ENCODE results near the gene FGD3. TPM values are rescaled to one million over a fixed set of nuclear protein-coding genes. Genes with fewer than 3 reads are reported as not detected.

FGD3 gene
- total and polyA plus RNA-seq, 2 of the 8 experiments (the other 6 are each of a cell fraction or from before 2014, with no cell fraction given) = 1.4 to 1.9 TPM

GRCh38 chr9:93023521-93023815, 76.1 kb downstream of the FGD3 start (continued):
- TF ChIP-seq, protein P1, sequence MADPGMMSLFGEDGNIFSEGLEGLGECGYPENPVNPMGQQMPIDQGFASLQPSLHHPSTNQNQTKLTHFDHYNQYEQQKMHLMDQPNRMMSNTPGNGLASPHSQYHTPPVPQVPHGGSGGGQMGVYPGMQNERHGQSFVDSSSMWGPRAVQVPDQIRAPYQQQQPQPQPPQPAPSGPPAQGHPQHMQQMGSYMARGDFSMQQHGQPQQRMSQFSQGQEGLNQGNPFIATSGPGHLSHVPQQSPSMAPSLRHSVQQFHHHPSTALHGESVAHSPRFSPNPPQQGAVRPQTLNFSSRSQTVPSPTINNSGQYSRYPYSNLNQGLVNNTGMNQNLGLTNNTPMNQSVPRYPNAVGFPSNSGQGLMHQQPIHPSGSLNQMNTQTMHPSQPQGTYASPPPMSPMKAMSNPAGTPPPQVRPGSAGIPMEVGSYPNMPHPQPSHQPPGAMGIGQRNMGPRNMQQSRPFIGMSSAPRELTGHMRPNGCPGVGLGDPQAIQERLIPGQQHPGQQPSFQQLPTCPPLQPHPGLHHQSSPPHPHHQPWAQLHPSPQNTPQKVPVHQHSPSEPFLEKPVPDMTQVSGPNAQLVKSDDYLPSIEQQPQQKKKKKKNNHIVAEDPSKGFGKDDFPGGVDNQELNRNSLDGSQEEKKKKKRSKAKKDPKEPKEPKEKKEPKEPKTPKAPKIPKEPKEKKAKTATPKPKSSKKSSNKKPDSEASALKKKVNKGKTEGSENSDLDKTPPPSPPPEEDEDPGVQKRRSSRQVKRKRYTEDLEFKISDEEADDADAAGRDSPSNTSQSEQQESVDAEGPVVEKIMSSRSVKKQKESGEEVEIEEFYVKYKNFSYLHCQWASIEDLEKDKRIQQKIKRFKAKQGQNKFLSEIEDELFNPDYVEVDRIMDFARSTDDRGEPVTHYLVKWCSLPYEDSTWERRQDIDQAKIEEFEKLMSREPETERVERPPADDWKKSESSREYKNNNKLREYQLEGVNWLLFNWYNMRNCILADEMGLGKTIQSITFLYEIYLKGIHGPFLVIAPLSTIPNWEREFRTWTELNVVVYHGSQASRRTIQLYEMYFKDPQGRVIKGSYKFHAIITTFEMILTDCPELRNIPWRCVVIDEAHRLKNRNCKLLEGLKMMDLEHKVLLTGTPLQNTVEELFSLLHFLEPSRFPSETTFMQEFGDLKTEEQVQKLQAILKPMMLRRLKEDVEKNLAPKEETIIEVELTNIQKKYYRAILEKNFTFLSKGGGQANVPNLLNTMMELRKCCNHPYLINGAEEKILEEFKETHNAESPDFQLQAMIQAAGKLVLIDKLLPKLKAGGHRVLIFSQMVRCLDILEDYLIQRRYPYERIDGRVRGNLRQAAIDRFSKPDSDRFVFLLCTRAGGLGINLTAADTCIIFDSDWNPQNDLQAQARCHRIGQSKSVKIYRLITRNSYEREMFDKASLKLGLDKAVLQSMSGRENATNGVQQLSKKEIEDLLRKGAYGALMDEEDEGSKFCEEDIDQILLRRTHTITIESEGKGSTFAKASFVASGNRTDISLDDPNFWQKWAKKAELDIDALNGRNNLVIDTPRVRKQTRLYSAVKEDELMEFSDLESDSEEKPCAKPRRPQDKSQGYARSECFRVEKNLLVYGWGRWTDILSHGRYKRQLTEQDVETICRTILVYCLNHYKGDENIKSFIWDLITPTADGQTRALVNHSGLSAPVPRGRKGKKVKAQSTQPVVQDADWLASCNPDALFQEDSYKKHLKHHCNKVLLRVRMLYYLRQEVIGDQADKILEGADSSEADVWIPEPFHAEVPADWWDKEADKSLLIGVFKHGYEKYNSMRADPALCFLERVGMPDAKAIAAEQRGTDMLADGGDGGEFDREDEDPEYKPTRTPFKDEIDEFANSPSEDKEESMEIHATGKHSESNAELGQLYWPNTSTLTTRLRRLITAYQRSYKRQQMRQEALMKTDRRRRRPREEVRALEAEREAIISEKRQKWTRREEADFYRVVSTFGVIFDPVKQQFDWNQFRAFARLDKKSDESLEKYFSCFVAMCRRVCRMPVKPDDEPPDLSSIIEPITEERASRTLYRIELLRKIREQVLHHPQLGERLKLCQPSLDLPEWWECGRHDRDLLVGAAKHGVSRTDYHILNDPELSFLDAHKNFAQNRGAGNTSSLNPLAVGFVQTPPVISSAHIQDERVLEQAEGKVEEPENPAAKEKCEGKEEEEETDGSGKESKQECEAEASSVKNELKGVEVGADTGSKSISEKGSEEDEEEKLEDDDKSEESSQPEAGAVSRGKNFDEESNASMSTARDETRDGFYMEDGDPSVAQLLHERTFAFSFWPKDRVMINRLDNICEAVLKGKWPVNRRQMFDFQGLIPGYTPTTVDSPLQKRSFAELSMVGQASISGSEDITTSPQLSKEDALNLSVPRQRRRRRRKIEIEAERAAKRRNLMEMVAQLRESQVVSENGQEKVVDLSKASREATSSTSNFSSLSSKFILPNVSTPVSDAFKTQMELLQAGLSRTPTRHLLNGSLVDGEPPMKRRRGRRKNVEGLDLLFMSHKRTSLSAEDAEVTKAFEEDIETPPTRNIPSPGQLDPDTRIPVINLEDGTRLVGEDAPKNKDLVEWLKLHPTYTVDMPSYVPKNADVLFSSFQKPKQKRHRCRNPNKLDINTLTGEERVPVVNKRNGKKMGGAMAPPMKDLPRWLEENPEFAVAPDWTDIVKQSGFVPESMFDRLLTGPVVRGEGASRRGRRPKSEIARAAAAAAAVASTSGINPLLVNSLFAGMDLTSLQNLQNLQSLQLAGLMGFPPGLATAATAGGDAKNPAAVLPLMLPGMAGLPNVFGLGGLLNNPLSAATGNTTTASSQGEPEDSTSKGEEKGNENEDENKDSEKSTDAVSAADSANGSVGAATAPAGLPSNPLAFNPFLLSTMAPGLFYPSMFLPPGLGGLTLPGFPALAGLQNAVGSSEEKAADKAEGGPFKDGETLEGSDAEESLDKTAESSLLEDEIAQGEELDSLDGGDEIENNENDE (IDR thresholded peaks at IDR 0.05; ENCODE audit: insufficient replicate concordance, low read length) = no peak
- TF ChIP-seq HDAC2 (IDR thresholded peaks at IDR 0.05; ENCODE audit: borderline replicate concordance in 1 of 2, low read depth in 2 of 2, low read length in 2 of 2) (no peak), RNF2 (IDR thresholded peaks at IDR 0.05; ENCODE audit: borderline replicate concordance, low read depth, low read length, missing control alignments, poor library complexity, severe bottlenecking) (no peak), YY1 (IDR thresholded peaks at IDR 0.05; ENCODE audit: low read depth, low read length) (no peak)
- TF ChIP-seq, protein P2, sequence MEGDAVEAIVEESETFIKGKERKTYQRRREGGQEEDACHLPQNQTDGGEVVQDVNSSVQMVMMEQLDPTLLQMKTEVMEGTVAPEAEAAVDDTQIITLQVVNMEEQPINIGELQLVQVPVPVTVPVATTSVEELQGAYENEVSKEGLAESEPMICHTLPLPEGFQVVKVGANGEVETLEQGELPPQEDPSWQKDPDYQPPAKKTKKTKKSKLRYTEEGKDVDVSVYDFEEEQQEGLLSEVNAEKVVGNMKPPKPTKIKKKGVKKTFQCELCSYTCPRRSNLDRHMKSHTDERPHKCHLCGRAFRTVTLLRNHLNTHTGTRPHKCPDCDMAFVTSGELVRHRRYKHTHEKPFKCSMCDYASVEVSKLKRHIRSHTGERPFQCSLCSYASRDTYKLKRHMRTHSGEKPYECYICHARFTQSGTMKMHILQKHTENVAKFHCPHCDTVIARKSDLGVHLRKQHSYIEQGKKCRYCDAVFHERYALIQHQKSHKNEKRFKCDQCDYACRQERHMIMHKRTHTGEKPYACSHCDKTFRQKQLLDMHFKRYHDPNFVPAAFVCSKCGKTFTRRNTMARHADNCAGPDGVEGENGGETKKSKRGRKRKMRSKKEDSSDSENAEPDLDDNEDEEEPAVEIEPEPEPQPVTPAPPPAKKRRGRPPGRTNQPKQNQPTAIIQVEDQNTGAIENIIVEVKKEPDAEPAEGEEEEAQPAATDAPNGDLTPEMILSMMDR (IDR thresholded peaks at IDR 0.05; ENCODE audit: control extremely low read depth in 1 of 3, insufficient read depth in 1 of 3, low read depth in 1 of 3, low read length in 3 of 3) = no peak

Data from H1 (cell line).